RWPE1 (cell line): ENCODE measurements around the gene TMEM74B.

Experiments used
- CTCF ChIA-PET: fragments of 350-600 bp; sonication (Branson Sonifier 250); formaldehyde crosslinking; extraction: SDS; loops from one replicate; lab custom pipeline; 2021; lab: Yijun Ruan, JAX
- POLR2A ChIA-PET: fragments of 400-600 bp; formaldehyde crosslinking; extraction: SDS; loops from one replicate; lab custom pipeline; 2020; ENCODE audit warnings: antibody characterized with exemption; ENCODE audit not compliant: low non-redundant PET; lab: Yijun Ruan, JAX
- DNase-seq: peaks from one replicate; pipeline ENCODE4 v3.0.0; 2012; ENCODE audit warnings: low spot score
- H3K27ac ChIP-seq: fragments of 450-650 bp; 2 replicates; pipeline ENCODE4 v1.5.1; 2017
- CTCF ChIP-seq: fragments of 450-650 bp; conservative IDR thresholded peaks from 2 replicates; pipeline ENCODE4 v1.5.1; 2017; ENCODE audit warnings: low read depth, mild to moderate bottlenecking

The TMEM74B gene

DNA sequence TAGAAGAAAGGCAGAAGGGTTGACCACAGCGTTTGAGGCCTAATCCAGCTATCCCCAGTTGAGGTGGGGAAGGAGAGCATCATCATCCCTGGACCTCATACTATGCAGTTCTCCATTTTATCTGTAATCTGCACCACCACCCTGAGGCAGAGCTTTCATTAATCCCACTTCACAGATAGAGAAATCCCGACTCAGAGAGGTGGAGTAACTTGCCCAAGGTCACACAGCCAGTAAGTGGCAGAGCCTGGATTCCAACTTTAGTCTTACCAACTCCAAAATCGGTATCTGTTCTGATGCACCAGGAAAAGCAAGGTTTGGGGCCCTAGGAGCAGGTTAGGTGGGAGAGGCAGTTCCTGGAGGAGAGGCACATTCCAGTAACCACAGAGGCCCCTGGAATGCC lies 6.7 kb downstream of the TMEM74B start:
- CTCF ChIA-PET: no interaction called here
- POLR2A ChIA-PET: no interaction called here
- no peak for TF ChIP-seq CTCF
- DNase-seq: no peak
- no peak overlapping the region for H3K27ac ChIP-seq

DNA sequence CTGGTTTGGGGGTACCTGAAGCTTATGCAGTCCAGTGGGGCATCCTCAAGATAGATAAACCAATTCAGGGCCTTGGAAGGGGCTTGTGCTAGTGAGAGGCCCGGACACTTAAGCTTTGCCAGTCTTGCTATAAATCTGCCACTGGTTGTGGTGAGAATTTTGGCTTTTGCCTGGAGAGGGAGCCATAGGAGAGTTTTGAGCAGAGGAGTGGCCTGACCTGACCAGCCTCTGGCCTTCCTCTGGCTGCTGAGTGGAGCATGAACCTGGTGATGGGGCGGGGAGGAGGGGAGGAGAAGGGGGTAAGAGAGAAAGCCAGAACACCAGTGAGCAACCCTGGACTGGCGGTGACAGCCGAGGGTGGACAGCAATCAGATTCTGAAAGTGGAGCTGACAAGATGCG lies 7.1 kb downstream of the TMEM74B start:
- POLR2A ChIA-PET: no interaction called here
- CTCF ChIA-PET: interaction anchor here (0.7 kb wide), 1 partner anchor 1163 kb away, joined by 4 read pairs; no protein-coding TSS in a partner anchor
- TF ChIP-seq CTCF: no peak
- DNase-seq: no peak
- H3K27ac ChIP-seq: no peak overlapping the region

- no peak for DNase-seq
- no peak overlapping the region for H3K27ac ChIP-seq
- CTCF ChIA-PET: interaction anchor here (0.6 kb wide), 1 partner anchor 286 kb away, joined by 5 read pairs; no protein-coding TSS in a partner anchor
- POLR2A ChIA-PET: no interaction called here
- TF ChIP-seq CTCF: no peak
Observed at GRCh38 chr20:1174787-1175186, 10.0 kb downstream of the TMEM74B start.

- POLR2A ChIA-PET: no interaction called here
- no peak for DNase-seq
- CTCF ChIA-PET: interaction anchor here (0.6 kb wide), 1 partner anchor 19 kb away, joined by 5 read pairs; no protein-coding TSS in a partner anchor
- H3K27ac ChIP-seq: no peak overlapping the region
- TF ChIP-seq CTCF: no peak
Observed at GRCh38 chr20:1173698-1174097, 11.1 kb downstream of the TMEM74B start.

DNA sequence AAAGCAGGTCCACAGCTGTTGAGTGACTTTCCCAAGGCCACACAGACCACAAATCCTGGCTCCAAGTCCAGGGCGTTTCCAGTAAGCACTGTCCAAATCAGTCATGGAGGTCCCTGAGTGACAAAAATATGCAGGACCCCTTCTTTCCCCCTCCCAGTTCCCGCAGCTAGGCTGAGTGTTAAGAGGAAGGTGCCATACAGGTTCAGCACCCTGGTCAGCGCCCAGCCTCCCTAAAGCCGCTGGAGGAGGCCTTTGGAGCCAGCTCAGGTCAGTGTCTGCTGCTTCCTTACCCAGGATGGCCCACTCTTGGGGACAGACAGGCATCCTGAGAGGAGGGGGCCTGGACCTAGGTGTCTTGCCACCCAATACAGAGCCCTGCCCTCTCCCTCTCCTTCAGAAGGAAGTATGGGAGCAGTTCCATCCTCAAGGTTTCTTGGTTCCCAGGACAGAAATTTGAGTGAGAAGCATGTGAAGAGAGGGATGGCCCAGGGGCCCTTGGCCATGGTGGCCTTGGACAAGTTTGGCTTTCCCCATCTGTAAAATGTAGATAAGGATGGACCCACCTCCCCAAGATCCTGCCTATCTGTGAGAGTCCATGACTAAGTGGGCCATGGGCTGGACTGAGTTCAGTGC lies 13.2 kb downstream of the TMEM74B start:
- no peak overlapping the region for H3K27ac ChIP-seq
- DNase-seq: peak; percentile 49
- no peak for TF ChIP-seq CTCF
- CTCF ChIA-PET: interaction anchor here (0.6 kb wide), 1 partner anchor 74 kb away, joined by 3 read pairs; no protein-coding TSS in a partner anchor
- POLR2A ChIA-PET: interaction anchor here (0.6 kb wide), 1 partner anchor 7 kb away, joined by 3 read pairs; no protein-coding TSS in a partner anchor

- no peak for DNase-seq
- ChIA-PET POLR2A (no interaction called here), CTCF (no interaction called here)
- H3K27ac ChIP-seq: no peak overlapping the region
- no peak for TF ChIP-seq CTCF
Observed at GRCh38 chr20:1169224-1169623, 15.6 kb downstream of the TMEM74B start.
